A549 (cell line): ENCODE data around the gene CFAP65. TPM values are rescaled to one million over a fixed set of nuclear protein-coding genes. Genes with fewer than 3 reads are reported as not detected.
A peak's percentile ranks its signal among the peaks of the same experiment; 100 is the strongest.

Experiments used
- ATAC-seq, 2 experiments: fragments of 200-7000 bp in 1 of 2; fragments of >200 bp in 1 of 2; cut with Nextera tagmentation in 1 of 2; cut with Tn5 transposase in 1 of 2; 3 replicates each; pipeline versions ENCODE4 v1.8.0 to v1.9.1; 2018 to 2020; ENCODE audit warnings: mild to moderate bottlenecking in 1 of 2, moderate library complexity in 1 of 2
- CTCF ChIA-PET: fragments of 300-600 bp; sonication (Branson Sonifier 250); formaldehyde crosslinking; extraction: SDS; loops from one replicate; lab custom pipeline; 2021; ENCODE audit warnings: antibody characterized with exemption, inconsistent platforms; lab: Yijun Ruan, JAX
- POLR2A ChIA-PET: fragments of 350-600 bp; formaldehyde crosslinking; extraction: SDS; loops from one replicate; lab custom pipeline; 2021; ENCODE audit warnings: antibody characterized with exemption, inconsistent platforms; lab: Yijun Ruan, JAX
- DNase-seq, 2 experiments: peaks; one replicate each; pipeline versions ENCODE4 v3.0.0 to v3.0.0-alpha.2; 2011 to 2016; ENCODE audit warnings: low read depth in 1 of 2, low spot score in 1 of 2
- FAIRE-seq: peaks from 2 replicates; lab custom pipeline; 2011; peaks lifted over from hg19 to GRCh38; lab: Jason Lieb, UNC
- H3K27ac ChIP-seq, 2 experiments: fragments of >200 bp; sonication (Bioruptor Twin); formaldehyde crosslinking; 3 replicates each; pipeline ENCODE4 v1.5.1; 2016 to 2017
- H3K4me1 ChIP-seq: fragments of >200 bp; sonication (Bioruptor Twin); formaldehyde crosslinking; 3 replicates; pipeline ENCODE4 v1.6.1; 2016
- H3K4me2 ChIP-seq: fragments of >200 bp; sonication (Bioruptor Twin); formaldehyde crosslinking; 3 replicates; pipeline ENCODE4 v1.6.1; 2016
- H3K4me3 ChIP-seq: fragments of >200 bp; sonication (Bioruptor Twin); formaldehyde crosslinking; 3 replicates; pipeline ENCODE4 v1.5.1; 2016
- H3K9me3 ChIP-seq: fragments of >200 bp; sonication (Bioruptor Twin); formaldehyde crosslinking; 3 replicates; pipeline ENCODE4 v1.6.1; 2016
- ATOH8 ChIP-seq: fragments of 250-450 bp; sonication (Bioruptor Pico); IDR thresholded peaks from 2 replicates; pipeline ENCODE4 v1.5.0; 2020; ENCODE audit warnings: low read depth, mild to moderate bottlenecking, moderate library complexity
- CBX8 ChIP-seq: fragments of 200-600 bp; sonication (generic); IDR thresholded peaks from 2 replicates; pipeline ENCODE4 v1.6.1; 2016
- CHD2 ChIP-seq: fragments of 150-350 bp; IDR thresholded peaks from 2 replicates; pipeline ENCODE4 v1.6.1; 2014; ENCODE audit warnings: low read length; ENCODE audit not compliant: partially characterized antibody
- E2F6 ChIP-seq: IDR thresholded peaks from 2 replicates; pipeline ENCODE4 v1.6.1; 2012; ENCODE audit warnings: low read depth, borderline replicate concordance
- EHMT2 ChIP-seq: fragments of 200-600 bp; sonication (generic); IDR thresholded peaks from 2 replicates; pipeline ENCODE4 v1.6.1; 2016; ENCODE audit warnings: antibody characterized with exemption, low read depth, mild to moderate bottlenecking, moderate library complexity
- ELK1 ChIP-seq: fragments of 150-350 bp; IDR thresholded peaks from 2 replicates; pipeline ENCODE4 v1.6.1; 2014; ENCODE audit warnings: low read depth, mild to moderate bottlenecking, low read length
- ESRRA ChIP-seq: fragments of 150-350 bp; IDR thresholded peaks from 2 replicates; pipeline ENCODE4 v1.6.1; 2014; ENCODE audit warnings: mild to moderate bottlenecking, low read length, borderline replicate concordance
- FOSB ChIP-seq: fragments of 250-450 bp; sonication (Bioruptor Pico); IDR thresholded peaks from 2 replicates; pipeline ENCODE4 v1.5.0; 2020; ENCODE audit warnings: mild to moderate bottlenecking, moderate library complexity
- HES2 ChIP-seq: fragments of >200 bp; sonication (Bioruptor Twin); formaldehyde crosslinking; IDR thresholded peaks from 2 replicates; pipeline ENCODE4 v1.6.1; 2016
- HOXB13 ChIP-seq: fragments of 250-450 bp; sonication (Bioruptor Pico); IDR thresholded peaks from 2 replicates; pipeline ENCODE4 v1.5.0; 2020; ENCODE audit warnings: low read depth, mild to moderate bottlenecking, moderate library complexity
- JUN ChIP-seq, 2 experiments: fragments of >200 bp; sonication (Bioruptor Twin); formaldehyde crosslinking; IDR thresholded peaks; 2 replicates in 1 of 2; 3 replicates in 1 of 2; pipeline ENCODE4 v1.6.1; 2016 to 2017
- KDM1A ChIP-seq: fragments of 200-600 bp; sonication (generic); IDR thresholded peaks from 2 replicates; pipeline ENCODE4 v1.6.1; 2016; ENCODE audit warnings: low read depth, mild to moderate bottlenecking
- MAFK ChIP-seq: fragments of 450-650 bp; IDR thresholded peaks from 2 replicates; pipeline ENCODE4 v1.6.1; 2014; ENCODE audit not compliant: partially characterized antibody
- MAZ ChIP-seq: fragments of 150-350 bp; IDR thresholded peaks from 2 replicates; pipeline ENCODE4 v1.6.1; 2014; ENCODE audit warnings: antibody characterized with exemption, low read depth, low read length, borderline replicate concordance
- MYC ChIP-seq: IDR thresholded peaks from 2 replicates; pipeline ENCODE4 v1.6.1; 2012; ENCODE audit warnings: mild to moderate bottlenecking, inconsistent platforms, low read length, improper control_type of control experiment, borderline replicate concordance
- NFE2L2 ChIP-seq: fragments of 150-350 bp; conservative IDR thresholded peaks from 2 replicates; pipeline ENCODE4 v1.6.1; 2014; ENCODE audit warnings: low read length
- PHF8 ChIP-seq: fragments of 200-600 bp; sonication (generic); IDR thresholded peaks from 2 replicates; pipeline ENCODE4 v1.6.1; 2016; ENCODE audit warnings: low read depth, mild to moderate bottlenecking, antibody characterized with exemption, moderate library complexity, borderline replicate concordance
- POLR2A ChIP-seq: IDR thresholded peaks from 2 replicates; pipeline ENCODE4 v1.6.1; 2012; ENCODE audit warnings: mild to moderate bottlenecking, low read length
- RAD21 ChIP-seq, 2 experiments: fragments of >200 bp in 1 of 2; sonication (Bioruptor Twin) in 1 of 2; formaldehyde crosslinking in 1 of 2; IDR thresholded peaks in 1 of 2; conservative IDR thresholded peaks in 1 of 2; 2 replicates in 1 of 2; 3 replicates in 1 of 2; pipeline ENCODE4 v1.6.1; 2012 to 2018; ENCODE audit warnings: inconsistent platforms in 1 of 2
- RARB ChIP-seq: fragments of 250-450 bp; sonication (Bioruptor Pico); IDR thresholded peaks from 2 replicates; pipeline ENCODE4 v1.8.0; 2021; ENCODE audit warnings: mild to moderate bottlenecking, moderate library complexity
- REST ChIP-seq: fragments of 200-600 bp; sonication (generic); IDR thresholded peaks from 2 replicates; pipeline ENCODE4 v1.6.1; 2016; ENCODE audit warnings: antibody characterized with exemption, mild to moderate bottlenecking, moderate library complexity
- ZC3H11A ChIP-seq: fragments of 450-650 bp; IDR thresholded peaks from 2 replicates; pipeline ENCODE4 v1.6.1; 2014; ENCODE audit warnings: antibody characterized with exemption, mild to moderate bottlenecking
- ZFP36 ChIP-seq: fragments of 450-650 bp; IDR thresholded peaks from 2 replicates; pipeline ENCODE4 v1.6.1; 2014; ENCODE audit warnings: borderline replicate concordance; ENCODE audit not compliant: partially characterized antibody
- WGBS: methylation state at CpG from one replicate; pipeline ENCODE4 v1.1.6; 2017; ENCODE audit errors: missing lambda C conversion rate; 5-methylcytosine and 5-hydroxymethylcytosine counted together
- polyA plus RNA-seq, 4 experiments: library from polyadenylated mRNA; depleted of rRNA in 3 of 4; stranded (reverse); fragments of >200 nt; fragmentation: RNase III in 1 of 4; extraction: RNeasy Plus Mini Kit Qiagen cat#74134 plus additional on column Dnase treatment in 1 of 4; gene quantifications; 2 replicates in 3 of 4; 3 replicates in 1 of 4; pipeline ENCODE4 v1.2.3, GENCODE V29; 2011 to 2017

Gene CFAP65
- polyA plus RNA-seq, 2 of the 4 experiments (the other 2 are of a cell fraction), result 0.12 to 0.14 TPM

- peak in 1 of 2 experiments; percentile 9; a peak in 2 of 6 replicates for ATAC-seq
- H3K4me2 ChIP-seq, result no peak overlapping the region
These were observed 1.4 kb upstream of the CFAP65 start for GRCh38 chr2:219042750-219043149.

GRCh38 chr2:219042157-219042556 lies 841 bp upstream of the CFAP65 start:
- H3K4me1 ChIP-seq, result peaks cover 3% of the 10 kb centered on the region; the same call in 1 of the 3 replicates
- H3K9me3 ChIP-seq, result no peaks in the 10 kb centered on the region
- CTCF ChIA-PET, result interaction anchor here (0.7 to 14.1 kb wide), 11 partner anchors 11 to 144 kb away, joined by 3 to 149 read pairs (median 4); partner anchors contain the start of gene IHH
- H3K27ac ChIP-seq, result no peak overlapping the region
- WGBS, result 53% methylated on average over 4 of the region's 4 CpGs
- no peak for ATAC-seq
- H3K4me2 ChIP-seq, result no peak overlapping the region
- no peak overlapping the region for H3K4me3 ChIP-seq
- DNase-seq, result no peak
- POLR2A ChIA-PET, result no interaction called here
- no peak for TF ChIP-seq ATOH8 (CRISPR knock-in tag)
- no peak for TF ChIP-seq RARB
- no peak for TF ChIP-seq ESRRA
- no peak for TF ChIP-seq MAZ
- no peak for TF ChIP-seq PHF8
- no peak for TF ChIP-seq MYC
- TF ChIP-seq, all 56 proteins: peak for 0
- FAIRE-seq, result no peak

More at GRCh38 chr2:219042750-219043149, 1.4 kb upstream of the CFAP65 start:
- Histone ChIP-seq H3K27ac (no peak overlapping the region), H3K9me3 (no peaks in the 10 kb centered on the region), H3K4me1 (peaks cover 3% of the 10 kb centered on the region; the same call in 1 of the 3 replicates), H3K4me3 (no peak overlapping the region)
- TF ChIP-seq JUN (IDR thresholded peaks at IDR 0.05) (no peak), HES2 (no peak), MAFK (no peak), CBX8 (no peak), EHMT2 (no peak), REST (no peak), FOSB (CRISPR knock-in tag) (no peak), ZC3H11A (no peak), HOXB13 (no peak), RAD21 (conservative IDR thresholded peaks at IDR 0.05 in 1 of 2, IDR thresholded peaks at IDR 0.05 in 1 of 2) (no peak), KDM1A (no peak), ZFP36 (no peak), E2F6 (no peak), CHD2 (no peak), ESRRA (no peak), POLR2A (no peak), NFE2L2 (no peak), ELK1 (no peak)
- 37% methylated on average over 2 of the region's 2 CpGs for WGBS
- DNase-seq (no peak), FAIRE-seq (no peak)
- ChIA-PET CTCF (interaction anchor here (0.7 to 14.1 kb wide), 10 partner anchors 10 to 145 kb away, joined by 3 to 149 read pairs (median 4); partner anchors contain the start of genes IHH and NHEJ1), POLR2A (no interaction called here)
